Activated CD8-positive, alpha-beta memory T cell treated with anti-CD3 and anti-CD28 coated beads for 1 hour (primary cell): ENCODE data around the gene SPINK8.
"Not testable (repeated sequence)": the region's sequence is repeated elsewhere in the genome, so short reads cannot be mapped to it uniquely, and the experiment has no call there.

Source experiments
- DNase-seq, 2 donors: peaks; one replicate each; pipeline ENCODE4 v3.0.0-alpha.2; 2020; ENCODE audit warnings: low read depth in 1 of 2; ENCODE audit errors: extremely low read depth in 1 of 2

Gene SPINK8

DNA sequence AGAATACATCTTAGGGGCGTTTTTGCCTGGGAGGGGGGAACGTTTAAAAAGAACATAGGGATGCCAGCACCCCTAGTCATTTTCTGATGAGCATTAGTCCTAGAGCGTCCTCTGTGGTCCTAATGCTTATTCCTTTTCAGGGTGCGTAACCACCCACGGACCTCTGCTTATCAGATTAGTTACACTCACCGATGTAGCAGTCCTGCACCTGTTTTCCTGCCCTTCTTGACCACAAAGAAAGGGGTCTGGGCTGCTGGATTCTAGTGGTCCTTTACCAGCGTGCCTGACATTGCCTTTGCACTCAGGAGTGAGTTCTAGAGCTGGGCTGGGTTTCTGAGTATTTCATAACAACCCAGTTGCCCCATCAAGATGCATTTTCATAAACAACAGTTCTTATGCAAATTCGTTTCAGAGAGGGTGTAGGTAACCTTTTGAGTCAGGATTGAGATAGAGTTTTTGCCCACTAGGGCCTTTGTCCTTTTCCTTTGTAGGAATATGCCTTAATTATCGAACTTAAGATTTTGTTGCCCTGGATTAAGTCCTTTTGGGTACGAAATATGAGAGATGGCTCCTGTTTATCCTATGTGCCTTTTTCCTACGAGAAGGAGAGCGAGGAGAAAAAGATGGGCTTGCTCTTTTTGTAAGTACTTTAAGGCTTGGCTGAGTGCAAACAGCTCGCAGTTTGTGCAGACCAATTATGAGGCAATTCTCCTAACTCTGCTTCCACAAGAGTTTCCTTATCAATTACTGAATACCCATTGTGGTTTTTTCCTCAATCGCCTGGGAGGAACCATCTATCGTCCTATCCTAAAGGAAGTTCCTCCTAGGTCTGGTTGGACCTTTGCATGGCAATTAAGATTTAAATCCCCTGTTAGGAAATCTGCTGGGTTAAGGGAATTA is at the start of gene SPINK8:
Gene SPINK8, minus strand, starts transcription at position 316 of the 900 bp plus-strand sequence. CDS start 5,320 bp downstream, outside the sequence.
- DNase-seq: not testable (repeated sequence)

DNA sequence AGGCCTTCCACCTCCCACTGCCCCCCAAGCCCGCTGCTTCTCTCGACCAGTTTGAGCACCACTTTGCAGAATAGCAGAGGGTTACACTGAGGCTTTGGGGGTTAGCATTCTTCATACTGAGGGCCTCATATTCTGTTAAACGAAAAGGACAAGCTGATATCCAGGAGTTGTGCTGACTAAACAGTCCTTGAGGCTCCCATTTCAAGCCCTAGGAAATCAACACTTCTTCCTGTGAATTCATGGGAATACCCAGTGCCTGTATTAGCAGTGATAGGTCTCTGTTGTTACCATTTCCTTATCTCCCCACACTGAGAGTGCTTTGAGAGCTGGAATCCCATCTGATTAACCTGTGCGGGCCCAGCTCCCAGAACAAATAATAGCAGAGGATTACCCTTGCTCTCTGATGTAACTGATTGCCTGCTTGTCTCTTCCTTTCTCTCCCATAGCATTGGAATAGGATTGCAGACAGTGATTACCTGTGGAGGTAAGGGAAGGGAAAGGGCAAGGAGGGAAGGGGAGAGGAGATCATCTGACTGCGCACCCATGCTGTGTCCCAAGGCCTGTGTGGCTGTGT is 39.5 kb upstream of the SPINK8 start:
- no peak for DNase-seq

DNA sequence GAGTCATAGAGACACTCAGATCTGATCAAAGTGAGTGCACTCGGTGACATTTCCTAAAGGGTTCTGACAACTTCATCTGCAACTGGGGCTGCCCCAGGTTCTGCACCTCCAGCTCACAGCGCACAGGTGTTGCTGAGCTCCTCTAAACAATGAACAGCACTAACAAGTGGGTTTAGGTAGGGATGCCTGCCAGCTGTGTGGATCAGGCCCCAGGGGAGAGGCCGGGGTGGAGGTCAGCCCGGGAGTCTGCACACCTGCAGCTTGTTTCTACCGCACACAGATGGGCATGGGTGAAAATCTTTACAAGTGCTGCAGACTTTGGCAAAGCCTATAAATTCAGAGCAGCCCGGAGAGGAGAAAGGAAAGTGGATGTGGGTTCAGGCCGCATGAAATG is 38.9 kb upstream of the SPINK8 start:
- DNase-seq: no peak

DNA sequence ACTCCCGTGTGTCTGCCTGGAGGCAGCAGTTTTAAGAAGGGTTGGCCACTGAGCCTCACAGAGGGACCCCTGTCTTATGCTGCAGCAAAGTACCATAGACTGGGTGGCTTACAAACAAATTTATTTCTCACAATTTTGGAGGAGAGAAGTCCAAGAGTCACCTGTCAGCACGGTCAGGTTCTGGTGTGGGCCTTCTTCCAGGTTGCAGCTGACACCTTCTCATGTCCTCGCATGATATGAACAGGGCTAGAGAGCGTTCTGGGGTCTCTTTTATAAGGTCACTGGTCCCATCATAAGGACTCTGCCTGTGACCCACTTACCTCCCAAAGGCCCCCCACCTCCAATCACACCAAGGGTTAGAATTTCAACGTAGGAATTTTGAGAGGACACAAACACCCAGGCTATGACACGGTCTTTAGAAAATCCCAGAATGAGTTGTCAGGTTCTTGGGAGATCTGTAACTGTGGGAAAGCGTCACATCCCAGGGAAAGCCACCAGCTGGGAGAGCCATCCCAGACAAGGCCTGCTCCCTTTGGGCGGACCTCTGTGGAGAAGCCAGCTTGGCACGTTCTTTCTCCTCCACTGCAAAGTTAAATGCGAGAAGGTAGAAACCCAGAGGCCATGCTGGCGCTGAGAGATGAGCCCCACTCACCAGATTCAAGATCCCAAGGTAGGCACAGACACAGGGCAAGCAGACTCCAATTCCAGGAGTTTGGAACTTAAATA is 38.4 kb upstream of the SPINK8 start, which contains the start of gene FBXW12:
Gene FBXW12, plus strand, starts transcription at position 569 of the 726 bp plus-strand sequence. CDS start 549 bp downstream, outside the sequence.
- no peak for DNase-seq

DNA sequence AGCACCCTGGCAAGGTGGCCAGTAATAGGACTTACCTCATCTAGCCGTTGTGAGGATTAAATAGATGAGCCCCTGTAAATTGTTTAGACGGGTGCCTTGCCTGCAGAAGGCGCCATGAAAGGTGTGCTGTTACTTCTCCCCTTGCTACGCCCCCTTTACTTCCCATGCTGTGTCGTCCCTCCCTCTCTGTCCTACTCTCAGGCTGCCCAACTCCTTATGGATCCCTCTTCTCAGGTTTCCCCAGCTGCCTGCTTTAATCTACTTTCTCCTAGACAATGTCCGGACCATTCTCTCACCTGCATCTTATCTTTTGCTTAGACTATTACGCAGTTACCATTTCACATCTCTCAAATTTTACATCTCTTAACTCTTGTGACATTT is 36.9 kb upstream of the SPINK8 start:
- no peak for DNase-seq

DNA sequence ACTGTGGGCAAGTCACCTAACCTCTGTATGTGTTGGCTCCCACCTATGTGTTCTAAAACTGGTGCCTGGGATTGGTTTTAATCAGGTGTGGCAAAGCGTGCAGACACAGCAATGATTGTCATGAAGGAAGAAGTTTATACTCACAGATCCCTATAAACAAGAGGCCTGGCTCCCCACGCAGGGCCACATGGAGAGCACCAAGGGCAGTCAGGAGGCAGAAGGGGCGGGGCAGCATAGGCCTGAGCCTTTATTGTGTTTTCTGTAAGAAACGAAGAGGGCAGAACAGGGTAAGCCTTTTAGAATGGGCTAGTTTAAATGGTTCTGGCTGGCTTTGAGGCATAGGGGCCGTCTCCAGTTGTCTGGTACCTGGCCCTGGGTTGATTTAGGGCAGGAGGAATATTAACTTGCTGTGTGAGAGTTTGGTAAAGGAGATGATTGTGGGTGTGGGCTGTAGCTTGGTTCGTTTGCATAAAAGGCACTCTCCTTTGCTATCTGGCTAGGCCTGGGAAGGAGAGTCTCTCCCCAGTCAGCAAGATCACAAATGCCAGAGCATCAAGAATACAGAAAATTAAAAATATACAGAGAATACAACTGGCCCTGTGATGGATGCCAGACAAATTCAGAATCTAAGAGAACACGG is 36.4 kb upstream of the SPINK8 start:
- DNase-seq: no peak

DNA sequence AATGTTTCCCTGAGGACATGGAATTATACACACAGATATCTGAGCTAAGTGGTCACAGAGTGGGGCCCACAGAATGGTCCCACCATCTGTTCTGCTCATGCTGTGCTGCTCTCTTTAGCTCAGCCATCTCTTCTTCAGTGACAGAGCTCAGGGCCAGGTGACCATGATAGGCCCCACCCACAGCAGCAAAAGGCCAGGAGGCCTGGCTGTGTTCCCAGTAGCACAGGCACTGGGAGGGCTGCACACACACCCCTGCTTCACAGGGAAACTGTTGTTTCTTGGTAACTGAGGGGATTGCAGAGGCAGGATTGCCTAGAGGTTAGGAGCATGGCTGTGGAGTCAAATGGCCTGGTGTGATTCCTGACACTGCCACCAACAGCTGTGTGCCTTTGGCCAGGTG is 33.7 kb upstream of the SPINK8 start:
- DNase-seq: no peak

DNA sequence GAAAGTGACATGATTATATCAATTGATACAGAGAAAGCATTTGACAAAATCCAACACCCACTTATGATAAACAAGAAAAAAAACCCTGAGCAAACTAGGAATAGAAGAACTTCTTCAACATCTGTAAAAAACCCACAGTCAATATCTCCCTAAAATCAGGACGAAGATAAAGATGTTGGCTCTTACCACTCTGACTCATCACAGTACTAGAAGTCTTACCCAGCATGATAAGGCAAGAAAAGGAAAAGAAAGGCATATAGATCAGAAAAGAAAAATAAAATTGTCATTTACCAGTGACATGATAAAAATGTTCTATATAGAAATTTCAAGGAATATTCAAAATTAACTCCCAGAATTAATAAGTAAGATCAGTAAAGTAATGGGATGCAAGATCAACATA is 31.4 kb upstream of the SPINK8 start:
- DNase-seq: no peak

DNA sequence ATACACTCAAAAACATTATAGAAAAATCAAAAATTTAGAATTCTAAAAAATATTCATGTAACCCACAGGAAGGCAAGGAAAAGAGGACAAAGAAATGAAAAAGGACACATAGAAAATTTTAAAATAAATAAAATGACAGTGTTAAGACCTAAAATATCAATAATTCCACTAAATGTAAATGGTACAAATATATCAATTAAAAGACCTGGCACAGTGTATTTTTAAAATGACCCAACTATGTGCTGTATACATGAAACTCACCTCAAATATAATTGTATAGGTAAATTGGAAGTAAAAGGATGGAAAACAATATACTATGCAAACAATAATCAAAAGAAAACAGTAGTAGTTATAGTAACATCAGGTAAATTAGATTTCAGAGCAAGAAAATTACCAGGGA is 28.5 kb upstream of the SPINK8 start:
- DNase-seq: no peak

DNA sequence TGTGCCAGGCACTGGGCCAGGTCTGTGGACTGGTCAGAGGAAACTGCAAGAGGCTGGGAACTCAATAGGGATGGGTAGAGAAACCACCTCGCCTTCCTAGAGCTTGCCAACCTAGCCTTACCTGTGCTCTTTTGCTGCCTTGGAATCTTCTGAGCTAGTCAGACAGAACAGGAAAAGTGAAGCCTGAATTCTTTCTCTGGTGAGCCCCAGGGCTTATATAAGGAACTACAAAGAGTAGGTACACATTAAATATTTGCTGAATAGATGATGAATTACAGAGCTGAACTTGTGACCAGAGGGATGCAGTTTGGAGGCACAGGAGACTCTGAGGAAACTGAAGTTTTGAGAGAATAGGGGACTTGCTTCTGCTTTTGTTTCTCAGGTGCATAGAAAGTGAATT is 23.0 kb upstream of the SPINK8 start:
- no peak for DNase-seq

DNA sequence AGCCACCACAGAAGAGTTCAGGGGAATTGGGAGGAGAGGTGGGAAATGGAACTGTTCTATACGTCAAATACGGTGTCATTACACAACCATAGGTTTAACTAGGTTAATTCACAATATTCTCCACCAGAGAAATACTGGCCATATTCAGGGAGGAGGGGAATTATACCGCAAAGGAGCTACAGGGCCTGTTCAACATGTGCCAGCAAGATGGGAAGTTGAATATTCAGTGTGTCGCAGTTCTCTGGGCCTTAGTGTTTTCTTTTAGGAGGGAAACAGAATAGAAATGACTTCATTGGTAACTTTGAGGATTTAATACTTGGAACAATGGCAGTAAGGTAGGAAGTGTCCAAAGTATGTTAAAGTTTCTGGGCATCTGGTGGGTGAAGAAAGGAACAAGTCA is 20.5 kb upstream of the SPINK8 start:
- no peak for DNase-seq

DNA sequence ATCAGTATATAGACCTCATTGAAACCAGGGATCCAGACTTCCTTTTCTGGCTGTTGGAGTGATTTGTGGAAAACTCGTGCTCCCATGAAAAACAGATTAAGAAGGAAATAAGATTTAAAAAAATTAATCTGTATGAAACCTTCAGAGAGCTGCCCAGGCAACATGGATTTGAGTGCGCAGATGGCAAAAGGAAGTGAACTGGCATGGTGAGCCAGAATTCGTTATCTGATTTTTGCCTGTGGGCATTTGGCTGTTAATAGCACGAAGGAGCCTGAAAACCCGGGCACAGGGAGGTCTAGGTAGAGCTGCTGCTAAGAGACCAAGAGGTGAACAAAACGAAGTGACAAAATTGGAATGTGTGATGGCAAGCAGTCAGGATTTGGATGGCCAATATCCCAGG is 19.1 kb upstream of the SPINK8 start:
- DNase-seq: no peak

DNA sequence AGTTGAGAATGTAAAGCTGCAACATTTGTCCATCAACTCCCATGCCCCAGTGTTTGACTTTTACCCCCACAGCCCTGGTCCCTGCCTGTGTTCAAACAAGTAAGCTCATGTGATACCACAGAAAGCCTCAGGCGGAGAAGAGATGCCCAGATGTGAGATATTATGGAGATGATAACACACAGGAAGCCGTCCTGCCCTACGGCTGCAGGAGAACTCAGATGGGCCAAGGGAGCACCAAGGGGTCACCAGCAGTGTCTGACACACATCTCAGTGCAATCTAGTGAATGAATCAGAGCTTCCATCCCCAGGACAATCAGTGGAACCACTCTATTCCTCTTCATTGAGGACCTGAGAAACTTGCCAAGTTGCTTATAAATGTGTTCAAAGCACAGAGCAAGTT is 14.0 kb upstream of the SPINK8 start:
- DNase-seq: no peak

DNA sequence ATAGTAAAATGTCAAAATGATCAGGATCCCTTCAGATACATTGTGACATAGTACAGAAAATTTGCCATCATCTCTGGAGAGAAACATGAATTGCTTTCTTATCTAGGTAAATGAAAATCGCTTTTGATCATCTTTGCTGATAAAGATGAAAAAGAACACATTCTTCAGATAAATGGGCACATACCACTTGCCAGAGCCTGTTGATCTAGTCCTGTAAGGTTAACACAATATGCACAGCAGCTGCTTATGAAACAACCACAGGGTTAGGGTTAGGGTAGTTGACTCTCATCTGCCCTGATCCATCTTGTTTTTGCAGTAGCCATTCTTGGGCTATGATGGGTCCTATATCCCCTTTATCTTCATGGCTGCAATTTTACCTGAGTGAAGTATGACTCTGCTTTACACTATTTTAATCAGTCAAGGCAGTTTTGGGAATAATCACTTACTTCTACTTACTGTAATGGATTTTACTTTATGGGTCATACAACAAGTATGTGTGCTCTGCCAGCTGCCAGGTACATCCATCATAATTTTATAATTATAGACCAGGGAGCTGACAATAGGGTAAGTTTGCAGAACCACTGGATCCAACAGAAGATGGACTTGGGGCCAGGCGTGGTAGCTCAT is 12.6 kb upstream of the SPINK8 start:
- DNase-seq: no peak

DNA sequence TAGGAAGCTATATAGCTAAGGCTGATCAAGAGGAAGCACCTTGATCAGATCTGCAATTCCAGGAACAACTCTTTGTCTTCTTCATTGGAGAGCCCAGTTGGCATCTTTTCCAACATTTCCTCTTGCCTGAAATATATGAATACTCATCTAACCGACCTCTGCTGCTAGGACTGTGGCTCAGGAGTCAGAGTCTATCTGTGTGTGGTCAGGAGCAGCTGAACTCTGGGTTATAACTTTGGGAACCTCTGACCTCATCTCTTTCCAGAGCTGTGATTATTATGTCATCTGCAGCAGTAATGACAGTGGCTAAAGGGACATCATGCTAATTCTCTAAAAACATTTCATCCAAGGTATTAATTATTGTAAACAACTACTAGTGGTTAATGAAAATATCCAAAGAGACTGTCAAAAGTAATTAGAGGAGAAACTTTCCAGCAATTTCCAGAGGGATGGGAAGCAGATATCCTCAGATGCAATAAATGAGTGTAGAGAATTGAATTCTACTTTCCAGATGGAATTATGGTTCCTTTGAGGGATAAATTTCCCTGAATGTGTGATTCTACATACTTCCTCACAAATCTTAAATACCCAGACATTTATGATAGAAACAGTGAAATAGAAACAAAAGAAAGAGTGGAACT is 11.5 kb upstream of the SPINK8 start:
- DNase-seq: no peak

DNA sequence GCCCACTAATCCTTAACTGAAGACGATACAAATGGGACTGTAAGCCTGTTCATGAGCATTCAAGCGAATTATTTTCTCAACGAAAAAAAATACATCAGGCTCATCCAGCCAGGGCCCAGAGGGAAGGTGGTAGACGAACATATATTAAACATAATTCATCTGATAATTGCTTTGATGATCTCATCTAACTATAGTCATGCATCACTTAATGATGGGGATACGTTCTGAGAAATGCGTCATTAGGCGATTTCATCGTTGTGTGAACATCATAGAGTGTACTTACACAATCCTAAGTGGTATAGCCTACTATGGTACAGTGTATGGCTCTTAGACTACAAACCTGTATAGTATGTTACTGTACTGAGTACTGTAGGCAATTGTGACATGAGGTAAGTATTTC is 10.0 kb upstream of the SPINK8 start:
- DNase-seq: no peak

DNA sequence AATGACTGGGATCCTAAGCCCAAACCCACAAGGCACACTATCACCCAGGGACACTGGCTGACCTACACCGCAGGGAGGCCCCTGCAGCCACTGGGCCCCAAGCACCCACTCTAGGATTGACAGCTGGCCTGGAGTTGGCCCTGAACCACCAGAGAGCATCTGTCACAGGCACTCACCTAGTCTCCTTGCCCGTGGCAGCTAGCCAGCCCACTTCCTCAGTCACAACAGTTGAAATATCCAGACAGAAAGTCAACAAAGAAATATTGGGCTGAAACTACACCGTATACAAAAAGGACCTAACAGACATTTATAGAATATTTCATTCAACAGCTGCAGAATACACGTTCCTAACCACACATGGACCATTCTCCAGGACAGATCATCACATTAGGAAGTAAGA is 5.2 kb upstream of the SPINK8 start:
- no peak for DNase-seq

DNA sequence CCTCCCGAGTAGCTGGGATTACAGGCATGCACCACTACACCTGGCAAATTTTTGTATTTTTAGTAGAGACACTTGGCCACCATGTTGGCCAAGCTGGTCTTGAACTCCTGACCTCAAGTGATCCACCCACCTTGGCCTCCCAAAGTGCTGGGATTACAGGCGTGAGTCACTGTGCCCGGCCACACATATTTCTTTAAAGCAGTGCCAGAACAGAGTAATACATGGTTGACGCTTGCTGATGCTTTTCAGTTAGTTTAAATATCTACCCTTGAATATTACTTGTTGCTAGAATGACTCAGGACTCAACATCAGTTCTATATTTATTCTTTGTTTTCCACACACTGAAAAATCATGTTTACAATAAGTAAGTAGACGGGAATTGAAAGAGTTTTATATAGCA is 4.1 kb upstream of the SPINK8 start:
- not testable (repeated sequence) for DNase-seq

DNA sequence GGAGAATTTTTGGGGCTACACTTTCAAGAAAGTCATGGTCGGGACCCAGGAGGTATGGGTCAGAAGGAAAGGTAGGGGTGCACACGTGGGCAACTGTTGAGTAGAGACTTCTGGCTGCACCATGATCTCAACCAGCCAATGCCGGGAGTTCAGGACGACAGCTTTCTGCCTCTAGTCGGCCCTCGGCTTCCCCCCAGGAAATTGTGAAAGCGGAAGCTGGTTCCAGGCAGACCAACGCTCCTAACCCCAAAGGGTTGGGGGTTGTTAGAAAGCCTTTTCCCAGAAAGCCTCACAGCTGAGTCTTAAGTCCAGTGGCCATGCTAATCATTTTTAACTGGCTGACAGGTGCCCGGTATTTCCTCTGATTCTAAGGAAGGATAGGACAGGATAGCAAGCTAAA is 1.8 kb upstream of the SPINK8 start:
- not testable (repeated sequence) for DNase-seq

DNA sequence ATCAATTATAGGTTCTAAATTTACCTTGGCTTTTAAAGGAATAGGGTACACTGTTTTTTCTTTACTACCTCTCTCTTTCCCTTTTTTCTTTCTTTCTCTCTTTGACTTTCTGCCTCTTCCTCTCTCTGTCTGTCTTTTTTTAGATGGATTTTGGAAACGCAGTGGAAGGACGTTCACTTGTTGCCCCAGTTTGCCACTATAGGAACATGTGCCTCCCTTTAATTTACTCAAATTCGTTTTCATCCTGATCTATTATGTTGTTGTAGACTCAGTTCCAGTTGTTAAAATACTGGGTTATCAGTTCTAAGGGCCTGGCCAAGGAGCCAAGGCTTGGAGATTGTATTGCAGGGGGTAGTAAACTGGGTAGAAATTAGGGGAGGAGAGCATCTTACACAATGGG is 1.1 kb upstream of the SPINK8 start:
- DNase-seq: no peak
